IPS-15b (cell line): Measurements from ENCODE around the gene IDS.
A peak's percentile ranks its signal among the peaks of the same experiment; 100 is the strongest.
"Not testable (repeated sequence)": the region's sequence is repeated elsewhere in the genome, so short reads cannot be mapped to it uniquely, and the experiment has no call there.

ENCODE experiments used
- H3K27me3 ChIP-seq: one replicate; pipeline ENCODE4 v1.6.1; 2013; ENCODE audit warnings: low read length; ENCODE audit not compliant: control insufficient read depth, insufficient read depth
- H3K36me3 ChIP-seq: one replicate; pipeline ENCODE4 v1.6.1; 2013; ENCODE audit warnings: low read length; ENCODE audit not compliant: control insufficient read depth, insufficient read depth
- H3K4me1 ChIP-seq: one replicate; pipeline ENCODE4 v1.6.1; 2013; ENCODE audit warnings: mild to moderate bottlenecking, low read length; ENCODE audit not compliant: control insufficient read depth, insufficient read depth
- H3K4me3 ChIP-seq: one replicate; pipeline ENCODE4 v1.5.1; 2013; ENCODE audit warnings: low read depth, low read length
- H3K9ac ChIP-seq: one replicate; pipeline ENCODE4 v1.6.1; 2013; ENCODE audit warnings: low read depth, mild to moderate bottlenecking, low read length
- H3K9me3 ChIP-seq: one replicate; pipeline ENCODE4 v1.6.1; 2013; ENCODE audit warnings: mild to moderate bottlenecking, low read length; ENCODE audit not compliant: control insufficient read depth, insufficient read depth

The IDS gene

DNA sequence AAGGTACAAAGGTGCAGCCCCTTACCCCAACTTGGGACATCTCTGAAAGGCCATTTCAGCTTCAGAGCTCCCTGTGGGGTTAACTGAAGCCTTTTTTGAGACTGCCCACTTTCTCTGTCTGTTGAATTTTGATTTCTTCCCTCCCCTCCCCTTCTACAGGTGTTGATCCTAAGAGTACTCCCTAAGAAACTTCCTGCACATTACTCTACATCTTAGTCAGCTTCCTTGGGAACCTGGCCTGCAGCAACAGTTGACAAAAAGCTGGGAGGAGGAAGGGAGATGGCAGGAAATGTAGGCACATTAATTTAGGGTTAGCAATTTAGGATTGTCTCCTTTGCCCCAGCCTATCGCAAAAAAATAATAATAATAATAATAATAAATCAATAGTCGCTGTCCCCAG, 1.2 kb upstream of the IDS start:
- H3K9ac ChIP-seq: no peak overlapping the region
- H3K4me1 ChIP-seq: peaks cover 2% of the 10 kb centered on the region
- H3K36me3 ChIP-seq: no peaks in the 10 kb centered on the region
- H3K27me3 ChIP-seq: no peaks in the 10 kb centered on the region
- H3K9me3 ChIP-seq: no peaks in the 10 kb centered on the region
- H3K4me3 ChIP-seq: no peak overlapping the region

DNA sequence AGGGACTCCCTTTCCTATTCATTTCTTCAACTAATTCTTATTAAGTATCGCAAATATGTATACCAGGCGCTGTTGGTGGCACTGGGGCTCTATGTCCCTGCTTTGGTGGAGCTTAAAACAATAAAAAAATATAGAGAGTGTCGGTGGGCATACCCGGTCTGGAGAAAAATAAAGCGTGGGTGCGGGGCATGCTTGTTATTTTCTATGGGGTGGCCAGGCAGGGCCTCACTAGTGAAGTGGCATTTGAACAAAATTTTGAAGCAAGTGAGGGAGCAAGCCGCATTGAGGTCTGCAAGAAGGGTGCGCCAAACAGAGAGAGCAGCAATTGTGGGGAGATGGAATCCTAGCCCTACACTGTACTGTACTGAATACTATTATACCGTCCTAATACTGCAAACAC, 565 bp upstream of the IDS start:
- Histone ChIP-seq H3K9me3 (no peaks in the 10 kb centered on the region), H3K4me1 (peaks cover 2% of the 10 kb centered on the region), H3K27me3 (no peaks in the 10 kb centered on the region), H3K4me3 (no peak overlapping the region), H3K36me3 (no peaks in the 10 kb centered on the region), H3K9ac (no peak overlapping the region)

DNA sequence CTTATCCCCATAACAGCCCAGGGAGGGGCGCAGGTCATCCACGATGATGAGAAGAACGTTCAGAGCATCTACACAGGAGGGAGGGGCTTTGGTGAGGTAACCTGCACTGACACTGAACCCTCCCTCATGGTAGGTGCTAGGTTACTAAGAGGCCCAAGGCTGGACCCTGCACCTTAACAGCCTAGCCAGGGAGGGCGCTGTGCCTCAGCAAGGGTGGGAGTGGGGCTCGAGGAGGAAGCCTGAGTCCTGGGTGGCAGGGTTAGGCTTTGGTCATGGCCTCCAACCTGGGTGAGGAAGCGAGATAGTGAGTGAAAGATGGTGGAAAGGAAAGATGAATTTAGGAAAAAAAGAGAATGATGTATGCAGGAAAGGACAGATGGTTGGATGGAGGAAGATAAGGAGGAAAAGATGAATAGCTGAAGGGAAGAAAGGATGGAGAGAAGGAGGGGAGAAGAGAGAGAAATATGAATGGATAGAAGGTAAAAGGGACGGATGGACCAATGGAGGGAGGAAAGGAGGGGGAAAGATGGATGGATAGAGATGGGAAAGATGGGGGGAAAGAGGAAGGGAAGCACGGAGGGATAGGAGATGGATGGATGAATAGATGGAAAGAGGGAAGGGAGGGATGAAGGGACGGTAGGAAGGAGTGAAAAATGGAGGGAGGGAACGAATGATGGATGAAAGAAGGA, 736 bp downstream of the IDS start:
- Histone ChIP-seq H3K4me3 (peak overlapping the region; percentile 52), H3K9ac (no peak overlapping the region), H3K4me1 (no peaks in the 10 kb centered on the region), H3K9me3 (no peaks in the 10 kb centered on the region), H3K36me3 (no peaks in the 10 kb centered on the region), H3K27me3 (no peaks in the 10 kb centered on the region)

DNA sequence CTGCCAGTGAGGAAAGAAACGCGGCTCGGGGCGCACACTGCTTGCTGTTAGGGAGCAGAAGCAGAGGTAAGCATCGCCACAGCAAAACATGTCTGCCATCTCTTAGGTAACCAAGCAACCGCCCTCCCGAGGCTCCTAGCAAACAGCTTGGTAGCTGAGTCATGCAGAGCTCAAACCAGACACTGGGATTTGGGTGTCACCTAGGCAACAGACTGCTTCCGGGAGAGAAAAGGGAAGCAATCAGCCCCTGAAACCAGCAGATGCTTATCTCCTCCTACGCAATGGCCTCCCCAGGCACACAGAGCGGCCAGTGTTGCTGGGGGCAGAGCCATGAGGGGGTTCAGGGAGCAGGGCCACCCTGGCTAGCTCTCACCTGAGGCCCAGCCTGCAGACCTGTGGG, 1.7 kb downstream of the IDS start:
- not testable (repeated sequence) for H3K9me3 ChIP-seq, H3K9ac ChIP-seq, H3K4me3 ChIP-seq, H3K36me3 ChIP-seq, H3K27me3 ChIP-seq, H3K4me1 ChIP-seq

DNA sequence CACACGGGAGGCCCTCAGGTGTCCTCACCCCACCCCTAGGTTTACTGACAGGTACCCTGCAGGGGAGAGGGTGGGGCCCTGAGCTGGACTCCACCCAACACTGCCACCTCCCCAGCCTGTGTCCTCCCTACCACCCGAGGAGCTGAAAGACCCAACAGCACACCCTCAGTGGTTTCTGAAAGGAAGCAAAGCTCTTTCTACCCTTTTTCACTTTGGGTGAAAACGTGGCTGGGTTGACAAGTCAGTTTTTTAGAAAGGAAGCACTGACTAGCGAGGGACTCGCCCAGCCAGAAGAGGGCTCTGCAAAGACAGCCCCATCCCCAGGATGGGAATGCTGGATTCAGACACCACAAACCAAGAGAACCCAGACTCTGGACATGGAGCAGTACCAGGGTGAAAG, 2.2 kb downstream of the IDS start:
- not testable (repeated sequence) for H3K9me3 ChIP-seq, H3K4me1 ChIP-seq, H3K9ac ChIP-seq, H3K27me3 ChIP-seq, H3K36me3 ChIP-seq, H3K4me3 ChIP-seq

DNA sequence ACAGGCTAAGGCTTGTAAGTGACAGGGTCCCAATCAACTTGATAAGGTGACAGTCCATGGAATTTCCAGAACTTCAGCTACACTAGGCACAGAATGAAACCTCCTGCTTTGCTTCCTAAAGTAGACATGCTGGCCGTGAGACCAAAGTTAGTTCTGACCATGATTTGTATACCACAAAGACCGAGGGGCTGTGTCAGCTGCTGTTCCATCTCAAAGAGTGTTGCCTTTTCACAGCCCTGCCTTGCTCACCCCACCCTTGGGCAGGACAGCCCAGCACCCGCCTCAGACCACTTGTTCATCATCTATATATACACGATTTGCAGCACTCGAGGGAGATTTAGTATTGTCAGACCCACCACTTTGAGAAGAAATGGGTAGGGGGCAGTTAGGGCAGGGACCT, 5.3 kb downstream of the IDS start:
- Histone ChIP-seq H3K9ac (no peak overlapping the region), H3K36me3 (peaks cover 10% of the 10 kb centered on the region), H3K27me3 (no peaks in the 10 kb centered on the region), H3K4me1 (no peaks in the 10 kb centered on the region), H3K9me3 (no peaks in the 10 kb centered on the region), H3K4me3 (no peak overlapping the region)

DNA sequence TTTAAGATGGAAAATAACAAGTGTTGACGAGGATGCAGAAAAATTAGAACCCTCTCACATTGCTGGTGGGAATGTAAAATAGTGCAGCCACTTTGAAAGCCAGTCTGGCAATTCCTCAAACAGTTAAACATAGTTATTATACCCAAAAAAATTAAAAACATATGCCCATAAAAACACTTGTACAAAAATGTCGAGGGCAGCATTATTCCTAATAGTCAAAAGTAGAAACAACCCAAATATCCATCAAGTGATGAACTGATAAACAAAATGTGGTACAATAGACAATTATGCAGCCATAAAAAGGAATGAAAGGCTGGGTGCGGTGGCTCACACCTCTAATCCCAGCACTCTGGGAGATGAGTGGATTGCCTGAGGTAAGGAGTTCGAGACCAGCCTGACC, 6.3 kb downstream of the IDS start:
- Histone ChIP-seq H3K4me3 (no peak overlapping the region), H3K9ac (no peak overlapping the region), H3K9me3 (no peaks in the 10 kb centered on the region), H3K36me3 (peaks cover 14% of the 10 kb centered on the region), H3K27me3 (no peaks in the 10 kb centered on the region), H3K4me1 (no peaks in the 10 kb centered on the region)

DNA sequence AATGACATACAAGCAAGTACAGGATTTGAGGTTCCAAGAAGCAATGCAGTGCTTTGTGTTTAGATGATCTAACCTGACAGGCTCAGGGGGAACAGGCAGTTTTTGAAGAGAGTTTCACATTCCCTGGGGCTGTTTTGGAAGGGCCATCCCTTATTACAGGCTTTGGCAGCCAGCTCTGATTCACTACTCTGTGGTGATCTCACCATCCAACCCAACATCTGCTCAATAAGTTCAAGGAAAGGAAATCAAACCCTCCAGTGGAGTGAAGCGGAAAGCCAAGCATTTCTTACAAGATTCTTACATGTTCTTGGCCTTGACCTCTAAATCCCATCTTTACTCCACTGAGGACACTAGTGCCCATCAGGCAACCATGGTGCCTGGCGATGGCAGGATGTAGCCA, 7.5 kb downstream of the IDS start:
- Histone ChIP-seq H3K27me3 (no peaks in the 10 kb centered on the region), H3K4me3 (no peak overlapping the region), H3K4me1 (no peaks in the 10 kb centered on the region), H3K36me3 (peaks cover 14% of the 10 kb centered on the region), H3K9ac (no peak overlapping the region), H3K9me3 (no peaks in the 10 kb centered on the region)

DNA sequence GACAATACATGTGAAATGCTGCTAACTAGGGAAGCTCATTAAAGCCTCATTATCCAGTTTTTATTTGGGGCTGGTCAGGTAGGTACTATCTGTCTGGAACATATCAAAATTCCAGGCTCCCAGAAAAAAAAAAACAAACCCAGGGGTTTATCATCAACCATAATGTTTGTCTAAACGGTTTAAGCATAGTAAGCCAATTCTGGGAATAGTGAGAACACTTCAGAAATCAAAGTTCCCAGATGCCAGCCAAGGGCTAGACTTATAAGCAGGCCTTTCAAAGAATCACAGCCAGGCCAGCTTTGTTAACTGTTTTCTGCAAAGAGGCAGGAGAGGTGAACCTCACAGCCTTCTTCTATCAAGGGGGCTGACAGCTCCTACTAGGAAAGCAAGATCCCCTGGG, 8.1 kb downstream of the IDS start:
- Histone ChIP-seq H3K27me3 (no peaks in the 10 kb centered on the region), H3K9me3 (no peaks in the 10 kb centered on the region), H3K36me3 (peaks cover 14% of the 10 kb centered on the region), H3K9ac (no peak overlapping the region), H3K4me3 (no peak overlapping the region), H3K4me1 (no peaks in the 10 kb centered on the region)

DNA sequence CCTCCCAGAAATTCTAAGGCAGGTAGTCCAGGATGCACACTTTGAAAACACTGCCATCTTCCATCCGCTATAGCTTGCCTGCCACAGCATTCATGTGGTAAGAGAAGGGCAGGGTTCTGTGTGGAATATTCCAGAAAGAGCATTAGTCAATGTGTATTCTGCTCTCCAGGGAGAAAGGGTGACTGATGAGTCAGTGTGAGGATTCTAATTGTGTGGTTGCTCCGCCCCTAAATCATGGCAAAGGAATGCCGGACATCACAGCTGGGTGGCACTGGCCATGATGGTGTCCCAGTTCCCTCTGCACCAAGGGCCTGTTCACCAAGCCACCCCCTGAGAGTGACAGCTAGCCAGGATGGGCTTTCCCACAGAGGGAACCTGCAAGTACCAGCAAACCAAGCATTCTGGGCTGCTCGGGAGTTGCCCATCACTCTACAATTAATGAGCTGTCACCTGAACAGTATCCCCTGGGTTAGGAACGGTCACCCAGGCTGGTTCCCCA, 9.5 kb downstream of the IDS start:
- H3K4me1 ChIP-seq: no peaks in the 10 kb centered on the region
- no peak overlapping the region for H3K9ac ChIP-seq
- H3K27me3 ChIP-seq: no peaks in the 10 kb centered on the region
- no peaks in the 10 kb centered on the region for H3K9me3 ChIP-seq
- no peak overlapping the region for H3K4me3 ChIP-seq
- H3K36me3 ChIP-seq: peaks cover 19% of the 10 kb centered on the region

DNA sequence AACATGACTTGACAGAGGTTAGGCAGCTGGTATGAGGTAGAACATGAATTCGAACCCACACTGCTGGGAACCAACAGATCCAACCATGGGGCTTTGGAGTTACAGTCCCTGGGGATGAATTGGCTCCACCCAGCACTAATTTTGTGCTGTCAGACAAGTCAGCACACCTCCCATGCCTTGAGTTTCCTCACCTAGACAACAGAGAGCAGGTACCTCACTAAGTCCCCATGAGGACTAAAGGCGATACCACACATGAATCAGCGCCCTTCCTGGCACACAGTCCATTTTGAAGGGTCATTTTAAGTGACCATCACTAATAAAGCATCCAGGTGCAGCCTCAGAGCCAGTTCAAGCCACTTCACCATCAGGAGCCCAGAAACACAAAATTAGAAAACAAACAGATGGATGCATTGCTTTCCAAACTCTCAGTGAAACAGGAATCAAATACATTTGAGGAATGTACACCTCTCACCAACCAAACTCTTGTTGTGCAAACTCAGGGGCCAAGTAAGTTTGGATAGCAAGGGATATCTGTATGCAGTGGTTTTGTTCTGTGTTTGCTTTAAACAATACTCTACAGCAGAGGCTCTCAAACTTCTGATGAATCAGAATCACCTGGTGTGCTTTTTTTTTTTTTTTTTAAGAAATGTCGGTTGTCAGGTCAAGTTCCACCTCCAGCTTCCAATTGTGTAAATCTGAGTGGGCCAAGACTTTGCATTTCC, 10.1 kb downstream of the IDS start:
- Histone ChIP-seq H3K9me3 (no peaks in the 10 kb centered on the region), H3K4me1 (no peaks in the 10 kb centered on the region), H3K36me3 (peaks cover 23% of the 10 kb centered on the region), H3K27me3 (no peaks in the 10 kb centered on the region), H3K9ac (no peak overlapping the region), H3K4me3 (no peak overlapping the region)
